ENCODE data around the gene FAM210B.

GRCh38 chr20:56360908-56361205 lies 2.1 kb downstream of the FAM210B start:
- TF ChIP-seq, protein P1, sequence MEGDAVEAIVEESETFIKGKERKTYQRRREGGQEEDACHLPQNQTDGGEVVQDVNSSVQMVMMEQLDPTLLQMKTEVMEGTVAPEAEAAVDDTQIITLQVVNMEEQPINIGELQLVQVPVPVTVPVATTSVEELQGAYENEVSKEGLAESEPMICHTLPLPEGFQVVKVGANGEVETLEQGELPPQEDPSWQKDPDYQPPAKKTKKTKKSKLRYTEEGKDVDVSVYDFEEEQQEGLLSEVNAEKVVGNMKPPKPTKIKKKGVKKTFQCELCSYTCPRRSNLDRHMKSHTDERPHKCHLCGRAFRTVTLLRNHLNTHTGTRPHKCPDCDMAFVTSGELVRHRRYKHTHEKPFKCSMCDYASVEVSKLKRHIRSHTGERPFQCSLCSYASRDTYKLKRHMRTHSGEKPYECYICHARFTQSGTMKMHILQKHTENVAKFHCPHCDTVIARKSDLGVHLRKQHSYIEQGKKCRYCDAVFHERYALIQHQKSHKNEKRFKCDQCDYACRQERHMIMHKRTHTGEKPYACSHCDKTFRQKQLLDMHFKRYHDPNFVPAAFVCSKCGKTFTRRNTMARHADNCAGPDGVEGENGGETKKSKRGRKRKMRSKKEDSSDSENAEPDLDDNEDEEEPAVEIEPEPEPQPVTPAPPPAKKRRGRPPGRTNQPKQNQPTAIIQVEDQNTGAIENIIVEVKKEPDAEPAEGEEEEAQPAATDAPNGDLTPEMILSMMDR (IDR thresholded peaks at IDR 0.05; ENCODE audit: insufficient read depth, low read length): no peak
- no peak for TF ChIP-seq POLR2AphosphoS5 (IDR thresholded peaks at IDR 0.05; ENCODE audit: low read depth)
- no peak for TF ChIP-seq SPI1 (IDR thresholded peaks at IDR 0.05; ENCODE audit: borderline replicate concordance, low read depth)
- no peak for TF ChIP-seq REST (IDR thresholded peaks at IDR 0.05; ENCODE audit: insufficient replicate concordance, low read depth)
- no peak for TF ChIP-seq GABPA (IDR thresholded peaks at IDR 0.05; ENCODE audit: low read depth)
